ENCODE results near the gene LCP2.

Gene LCP2

DNA sequence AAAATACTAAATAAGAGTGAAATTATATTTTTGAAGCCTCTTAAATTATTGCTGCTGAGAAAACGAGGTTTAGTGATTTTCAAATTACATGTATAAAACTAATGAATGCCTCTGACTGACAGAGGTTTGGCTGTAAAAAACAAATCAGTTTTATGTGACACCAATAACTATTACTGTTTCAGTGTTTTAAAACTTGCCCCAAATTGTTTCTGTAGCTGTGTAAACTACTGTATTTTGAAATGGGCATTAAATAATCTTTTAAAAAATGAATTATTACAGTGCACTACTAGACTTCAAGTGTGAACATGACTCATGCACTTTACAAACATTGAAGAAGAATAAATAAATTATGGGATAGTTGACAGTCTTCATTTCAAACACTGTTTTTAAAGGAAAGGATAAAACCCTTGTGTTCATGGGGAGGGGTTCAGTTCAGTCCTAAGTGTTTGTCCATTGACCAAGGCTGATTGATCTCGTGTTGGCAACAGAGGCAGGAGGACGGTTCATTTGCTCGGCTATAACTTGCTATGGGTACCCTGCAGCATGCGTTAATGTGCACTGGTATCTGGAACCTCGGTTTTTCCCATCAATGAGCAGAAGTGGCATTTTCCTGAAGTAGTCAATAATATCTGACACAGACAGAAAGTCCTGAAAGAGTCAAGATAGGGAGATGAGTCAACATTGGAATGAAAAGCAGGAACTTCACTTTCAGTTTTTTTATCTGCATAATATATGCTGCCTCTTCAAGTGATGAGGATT is 49.2 kb downstream of the LCP2 start:
- Histone ChIP-seq H3K4me1 (ENCODE audit: control insufficient read depth, insufficient read depth, low read length) (peaks cover 23% of the 10 kb centered on the region), H3K36me3 (ENCODE audit: control insufficient read depth in 2 of 2, insufficient read depth in 1 of 2, low read length in 2 of 2) (no peaks in the 10 kb centered on the region), H3K4me3 (ENCODE audit: low read depth, low read length) (no peak overlapping the region), H3K27ac (ENCODE audit: extremely low read depth, low read depth, low read length) (no peak overlapping the region), H3K9me3 (ENCODE audit: control insufficient read depth, insufficient read depth, low read depth, low read length) (no peaks in the 10 kb centered on the region)
- POLR2A ChIA-PET = no interaction called here
- TF ChIP-seq KLF9 (tag by site-specific recombination; IDR thresholded peaks at IDR 0.05; ENCODE audit: low read depth) = no peak
- TF ChIP-seq PRDM6 (tag by site-specific recombination; IDR thresholded peaks at IDR 0.05) = peak; percentile 78
- 0 out of 2 replicates have a peak, but pooled peaks have one; percentile 35 for TF ChIP-seq ZBTB20 (tag by site-specific recombination; IDR thresholded peaks at IDR 0.05)
- peak; percentile 51; the same call in 1 of the 2 replicates for TF ChIP-seq OSR2 (tag by site-specific recombination; IDR thresholded peaks at IDR 0.05)
- TF ChIP-seq ZNF366 (tag by site-specific recombination; conservative IDR thresholded peaks at IDR 0.05) = peak; percentile 37; the same call in 1 of the 2 replicates
- no peak for TF ChIP-seq PRDM1 (tag by site-specific recombination; IDR thresholded peaks at IDR 0.05)
- peak; percentile 53; the same call in 1 of the 2 replicates for TF ChIP-seq MYNN (tag by site-specific recombination; IDR thresholded peaks at IDR 0.05; ENCODE audit: borderline replicate concordance)
- TF ChIP-seq GLI2 (tag by site-specific recombination; IDR thresholded peaks at IDR 0.05; ENCODE audit: borderline replicate concordance, low read depth) = peak; percentile 57; the same call in 1 of the 2 replicates
- TF ChIP-seq ZNF645 (tag by site-specific recombination; IDR thresholded peaks at IDR 0.05) = no peak
- TF ChIP-seq, protein P1, sequence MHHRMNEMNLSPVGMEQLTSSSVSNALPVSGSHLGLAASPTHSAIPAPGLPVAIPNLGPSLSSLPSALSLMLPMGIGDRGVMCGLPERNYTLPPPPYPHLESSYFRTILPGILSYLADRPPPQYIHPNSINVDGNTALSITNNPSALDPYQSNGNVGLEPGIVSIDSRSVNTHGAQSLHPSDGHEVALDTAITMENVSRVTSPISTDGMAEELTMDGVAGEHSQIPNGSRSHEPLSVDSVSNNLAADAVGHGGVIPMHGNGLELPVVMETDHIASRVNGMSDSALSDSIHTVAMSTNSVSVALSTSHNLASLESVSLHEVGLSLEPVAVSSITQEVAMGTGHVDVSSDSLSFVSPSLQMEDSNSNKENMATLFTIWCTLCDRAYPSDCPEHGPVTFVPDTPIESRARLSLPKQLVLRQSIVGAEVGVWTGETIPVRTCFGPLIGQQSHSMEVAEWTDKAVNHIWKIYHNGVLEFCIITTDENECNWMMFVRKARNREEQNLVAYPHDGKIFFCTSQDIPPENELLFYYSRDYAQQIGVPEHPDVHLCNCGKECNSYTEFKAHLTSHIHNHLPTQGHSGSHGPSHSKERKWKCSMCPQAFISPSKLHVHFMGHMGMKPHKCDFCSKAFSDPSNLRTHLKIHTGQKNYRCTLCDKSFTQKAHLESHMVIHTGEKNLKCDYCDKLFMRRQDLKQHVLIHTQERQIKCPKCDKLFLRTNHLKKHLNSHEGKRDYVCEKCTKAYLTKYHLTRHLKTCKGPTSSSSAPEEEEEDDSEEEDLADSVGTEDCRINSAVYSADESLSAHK (tag by site-specific recombination; IDR thresholded peaks at IDR 0.05) = 0 out of 2 replicates have a peak, but pooled peaks have one; percentile 8
- no peak for TF ChIP-seq YY2 (tag by site-specific recombination; IDR thresholded peaks at IDR 0.05)
- no peak for TF ChIP-seq ZNF76 (tag by site-specific recombination; IDR thresholded peaks at IDR 0.05; ENCODE audit: borderline replicate concordance, low read depth)
- peak; percentile 65; the same call in 1 of the 2 replicates for TF ChIP-seq ZNF10 (tag by site-specific recombination; IDR thresholded peaks at IDR 0.05)
- peak; percentile 64; the same call in 1 of the 2 replicates for TF ChIP-seq ZNF843 (tag by site-specific recombination; IDR thresholded peaks at IDR 0.05)
- TF ChIP-seq, protein P2, sequence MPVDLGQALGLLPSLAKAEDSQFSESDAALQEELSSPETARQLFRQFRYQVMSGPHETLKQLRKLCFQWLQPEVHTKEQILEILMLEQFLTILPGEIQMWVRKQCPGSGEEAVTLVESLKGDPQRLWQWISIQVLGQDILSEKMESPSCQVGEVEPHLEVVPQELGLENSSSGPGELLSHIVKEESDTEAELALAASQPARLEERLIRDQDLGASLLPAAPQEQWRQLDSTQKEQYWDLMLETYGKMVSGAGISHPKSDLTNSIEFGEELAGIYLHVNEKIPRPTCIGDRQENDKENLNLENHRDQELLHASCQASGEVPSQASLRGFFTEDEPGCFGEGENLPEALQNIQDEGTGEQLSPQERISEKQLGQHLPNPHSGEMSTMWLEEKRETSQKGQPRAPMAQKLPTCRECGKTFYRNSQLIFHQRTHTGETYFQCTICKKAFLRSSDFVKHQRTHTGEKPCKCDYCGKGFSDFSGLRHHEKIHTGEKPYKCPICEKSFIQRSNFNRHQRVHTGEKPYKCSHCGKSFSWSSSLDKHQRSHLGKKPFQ (tag by site-specific recombination; IDR thresholded peaks at IDR 0.05) = 0 out of 2 replicates have a peak, but pooled peaks have one; percentile 21
- TF ChIP-seq ZEB2 (tag by site-specific recombination; IDR thresholded peaks at IDR 0.05) = 0 out of 2 replicates have a peak, but pooled peaks have one; percentile 27
- TF ChIP-seq ZNF24 (tag by site-specific recombination; IDR thresholded peaks at IDR 0.05) = no peak
- peak; percentile 26; the same call in 1 of the 2 replicates for TF ChIP-seq ZNF629 (tag by site-specific recombination; IDR thresholded peaks at IDR 0.05)
- TF ChIP-seq ZFHX2 (tag by site-specific recombination; conservative IDR thresholded peaks at IDR 0.05) = no peak
- no peak for TF ChIP-seq HOXA7 (CRISPR knock-in tag; IDR thresholded peaks at IDR 0.05; ENCODE audit: borderline replicate concordance)
- peak; percentile 44; the same call in 1 of the 2 replicates for TF ChIP-seq FEZF1 (tag by site-specific recombination; IDR thresholded peaks at IDR 0.05)
- CTCF ChIA-PET = interaction anchor here (1.3 to 3.0 kb wide), 2 partner anchors 20 to 22 kb away, joined by 4 to 17 read pairs; no protein-coding TSS in a partner anchor
